Activated CD8-positive, alpha-beta memory T cell treated with anti-CD3 and anti-CD28 coated beads for 48 hours (primary cell): ENCODE results near the gene MEIS2.

ENCODE experiments used
- DNase-seq, 3 experiments: peaks; one replicate each; pipeline ENCODE4 v3.0.0-alpha.2; 2020; ENCODE audit warnings: low read depth in 2 of 3, low spot score in 2 of 3

Gene MEIS2

DNA sequence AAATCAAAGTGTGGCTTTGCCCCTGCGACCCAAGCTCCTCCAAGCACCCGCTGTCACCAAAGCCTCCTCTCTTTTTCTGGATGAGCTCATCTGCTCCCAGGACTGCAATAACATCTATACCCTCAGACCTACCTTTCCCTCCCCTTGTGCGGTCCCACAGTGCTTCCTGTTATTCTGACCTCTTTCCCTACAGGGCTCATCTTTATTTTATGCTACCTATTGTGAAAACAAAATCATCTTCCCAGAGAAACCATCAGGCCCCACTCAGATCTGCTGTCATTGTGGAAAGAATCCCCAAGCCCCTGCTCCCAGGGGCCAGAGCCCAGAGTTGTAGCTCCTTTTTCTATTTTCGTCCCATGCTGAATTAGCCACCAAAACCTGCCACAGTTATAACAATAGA is 162.2 kb downstream of the MEIS2 start:
- no peak for DNase-seq

DNA sequence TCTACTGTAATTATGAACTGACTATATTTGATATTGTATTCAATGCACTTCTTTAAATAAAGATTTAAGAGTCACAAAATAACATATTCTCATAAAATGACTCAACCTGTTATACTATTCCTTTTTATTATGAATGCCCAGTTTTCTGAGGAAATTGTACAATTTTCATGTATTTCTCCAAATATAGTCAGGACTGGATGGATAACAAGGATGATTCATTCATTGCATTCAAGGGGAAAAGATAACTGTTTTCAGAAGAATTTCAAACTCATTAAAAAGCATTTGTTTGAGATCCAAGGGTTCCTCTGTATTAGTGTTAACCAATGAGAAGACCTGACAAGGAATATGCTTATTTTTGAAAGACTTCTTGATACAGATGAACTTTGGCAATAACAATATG is 163.7 kb downstream of the MEIS2 start:
- DNase-seq, result no peak

DNA sequence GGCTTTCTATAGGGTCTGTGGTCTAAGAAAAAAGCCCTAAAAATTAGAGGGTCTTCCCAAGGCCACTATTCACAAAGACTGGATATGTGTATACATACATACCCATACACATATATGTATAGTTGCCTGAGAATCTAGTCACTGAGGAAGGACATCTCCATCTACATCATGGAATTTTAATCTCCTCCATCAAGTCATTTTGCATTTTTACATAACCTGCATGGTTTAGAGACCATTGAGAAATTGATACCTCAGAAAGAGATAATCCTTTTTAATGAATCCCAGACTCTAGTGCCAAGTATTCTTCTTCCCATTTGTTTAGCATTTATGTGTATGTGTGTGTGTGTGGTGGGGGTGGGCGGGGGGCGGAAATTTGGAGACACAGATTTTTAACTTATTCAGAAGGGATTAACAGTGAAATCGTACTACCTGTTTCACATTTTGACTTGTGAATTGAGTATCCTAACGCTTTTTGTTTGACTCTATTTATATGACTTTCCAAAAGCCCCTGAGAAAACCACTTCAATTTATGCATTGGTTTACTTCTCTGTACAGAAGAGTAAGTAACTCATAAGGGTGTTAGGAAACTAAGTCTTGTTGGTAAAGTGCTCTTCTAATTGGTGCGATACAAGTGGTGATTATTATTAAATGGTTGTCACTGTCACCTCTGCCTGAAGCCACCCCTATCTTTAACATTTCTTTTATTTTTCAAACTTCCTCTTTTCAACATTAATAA is 166.9 kb downstream of the MEIS2 start:
- DNase-seq, result no peak

DNA sequence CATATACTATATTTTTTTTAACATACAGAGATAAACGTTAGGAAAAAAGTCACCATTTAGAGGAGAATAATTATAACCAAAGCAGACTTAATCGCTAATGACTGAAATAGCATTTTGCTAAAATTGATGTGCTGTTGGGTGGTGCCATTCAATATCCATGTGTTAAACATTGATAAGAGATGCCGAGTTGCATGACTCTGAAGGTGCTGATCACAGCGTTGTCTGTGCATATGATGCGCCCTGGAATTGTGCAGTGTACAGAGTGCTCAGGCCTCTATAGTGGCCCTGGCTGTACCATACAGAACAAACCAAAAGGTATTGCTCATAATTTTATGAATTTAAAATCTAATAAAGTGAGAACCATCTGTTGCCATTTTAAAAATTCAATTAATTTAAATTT is 168.3 kb downstream of the MEIS2 start:
- DNase-seq, result no peak

DNA sequence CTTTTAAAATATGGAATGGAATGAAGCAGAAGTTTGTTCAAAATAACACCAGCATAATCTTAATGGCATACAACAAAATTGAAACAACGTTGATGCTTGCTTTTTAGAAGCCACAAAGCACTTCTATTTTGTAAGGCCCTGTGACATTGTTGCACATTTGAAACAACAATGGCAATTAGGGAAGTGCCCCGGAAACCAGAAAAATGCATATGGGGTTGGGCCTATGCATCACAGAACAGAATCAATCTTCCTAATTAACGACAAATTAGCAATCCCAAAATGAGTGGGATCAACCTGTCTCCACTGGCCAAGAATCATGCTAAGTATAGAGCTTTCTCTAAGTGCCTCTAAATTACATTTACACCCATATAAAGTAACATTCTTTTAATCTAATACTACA is 168.9 kb downstream of the MEIS2 start:
- DNase-seq, result no peak

DNA sequence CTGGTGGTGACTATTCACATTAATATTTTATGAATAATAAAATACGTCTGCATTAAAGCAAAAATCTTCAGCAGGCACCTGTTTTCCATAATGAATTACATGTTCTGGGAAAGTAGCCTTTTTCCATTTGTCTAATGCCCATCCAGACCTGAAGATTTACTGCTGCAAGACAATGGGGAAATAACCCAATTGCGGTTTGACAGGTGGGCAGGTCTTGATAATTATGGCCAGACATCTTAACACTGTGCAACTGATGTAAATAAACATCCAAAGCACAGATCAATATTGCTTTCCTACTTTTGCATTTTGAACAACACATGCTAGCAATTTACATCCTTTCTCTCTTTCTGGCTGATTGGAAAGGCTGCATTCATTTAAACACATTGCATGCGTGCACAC is 173.9 kb downstream of the MEIS2 start:
- no peak for DNase-seq

DNA sequence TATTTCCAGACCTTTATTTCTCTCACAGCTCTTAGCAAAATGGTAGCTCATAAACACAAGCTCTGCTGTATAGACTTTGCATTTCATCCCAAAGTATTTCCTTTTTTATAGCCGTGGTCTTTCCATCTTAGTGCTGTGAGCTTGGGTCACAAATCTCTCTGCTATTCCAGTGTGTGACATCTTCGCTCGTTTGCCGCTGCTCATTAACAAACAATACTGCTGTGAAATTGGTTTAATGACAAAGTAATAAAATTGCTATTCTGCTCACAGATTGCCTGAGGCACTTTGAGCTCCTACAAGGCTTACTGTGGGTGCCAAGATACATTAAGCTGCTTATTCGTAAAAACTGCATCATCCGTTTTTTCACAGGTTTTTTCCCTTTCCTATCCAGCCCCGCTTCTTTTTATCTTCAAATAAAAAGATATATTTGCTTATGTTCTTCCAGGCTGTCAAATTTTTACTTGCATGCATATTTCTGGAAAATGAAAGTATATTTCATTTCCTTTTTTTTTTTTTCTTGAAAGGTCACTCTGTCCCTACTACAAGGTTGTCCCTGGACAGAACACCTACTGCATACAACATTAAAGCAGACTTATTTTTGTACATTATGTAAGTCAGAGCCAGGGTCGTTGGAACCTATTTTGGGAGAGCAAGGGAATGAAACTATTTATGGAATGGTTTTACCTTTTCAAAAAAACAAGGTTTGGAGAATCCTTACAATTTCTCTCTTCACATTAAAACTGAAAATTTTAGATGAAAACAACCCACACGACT is 174.5 kb downstream of the MEIS2 start:
- no peak for DNase-seq

DNA sequence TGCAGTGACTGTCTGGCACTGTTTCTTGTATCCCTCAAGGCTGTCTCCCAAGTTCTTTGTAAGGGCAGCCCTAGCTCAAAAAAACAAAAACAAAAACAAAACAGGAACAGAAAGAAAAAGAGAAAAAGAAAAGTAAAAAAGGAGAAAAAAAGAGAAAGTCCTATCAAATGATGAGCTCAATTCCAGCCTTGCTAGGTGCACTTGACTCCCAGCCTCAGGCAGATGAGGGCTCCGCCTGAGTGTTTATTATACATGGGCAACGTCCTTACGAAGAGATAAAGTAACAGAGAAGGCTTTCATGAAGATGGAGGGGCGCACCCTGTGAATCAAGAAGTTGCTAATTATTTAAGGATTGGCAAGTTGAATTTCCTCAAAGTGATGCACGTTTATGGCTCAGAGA is 175.3 kb downstream of the MEIS2 start:
- no peak for DNase-seq

DNA sequence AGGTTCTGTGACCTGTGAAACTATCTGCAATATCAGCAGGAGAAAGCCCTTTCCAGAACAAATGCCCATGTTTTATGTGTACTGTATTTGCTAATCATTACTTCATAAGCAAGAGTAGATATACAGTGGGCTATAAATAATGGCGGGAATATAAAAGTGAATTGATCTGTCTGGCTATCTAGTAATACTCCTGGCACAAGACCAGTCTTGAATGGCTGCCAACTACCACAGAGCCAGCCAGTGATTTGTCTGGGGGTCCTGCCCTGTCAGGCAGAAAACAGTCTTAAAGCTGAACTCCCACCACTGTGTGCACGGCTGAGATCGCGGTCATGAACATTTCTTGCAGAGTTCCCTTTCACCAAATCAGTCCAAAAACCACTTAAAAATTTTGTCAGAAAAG is 176.3 kb downstream of the MEIS2 start:
- no peak for DNase-seq

DNA sequence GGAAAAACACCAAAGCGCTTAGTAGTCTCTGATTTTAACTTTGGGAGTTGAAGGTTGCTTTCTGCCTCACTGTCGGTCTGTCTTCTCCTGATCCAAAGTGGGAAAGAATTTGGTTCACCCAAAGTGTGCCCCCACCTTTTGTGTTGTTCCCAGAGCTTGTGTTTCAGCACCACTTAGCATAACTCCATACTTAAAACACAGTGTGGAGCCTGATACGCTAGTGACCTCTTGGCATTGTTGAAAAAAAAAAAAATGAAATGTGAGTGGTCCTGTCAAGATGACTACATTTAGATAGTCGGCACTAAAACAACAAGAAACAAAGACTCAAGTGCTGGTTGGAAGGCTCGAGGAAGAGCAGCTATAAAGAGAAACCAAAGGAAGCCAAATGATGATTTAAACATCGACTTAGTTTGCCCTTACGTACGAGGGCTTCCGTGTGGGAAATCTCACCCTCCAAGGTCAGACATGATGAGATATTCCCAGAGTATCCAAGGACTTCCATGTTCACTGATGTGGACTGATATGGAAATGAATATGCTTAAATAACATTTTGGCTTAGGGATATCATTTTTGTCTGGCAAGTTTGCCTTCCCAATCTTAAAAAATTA is 178.8 kb downstream of the MEIS2 start:
- DNase-seq, result no peak

DNA sequence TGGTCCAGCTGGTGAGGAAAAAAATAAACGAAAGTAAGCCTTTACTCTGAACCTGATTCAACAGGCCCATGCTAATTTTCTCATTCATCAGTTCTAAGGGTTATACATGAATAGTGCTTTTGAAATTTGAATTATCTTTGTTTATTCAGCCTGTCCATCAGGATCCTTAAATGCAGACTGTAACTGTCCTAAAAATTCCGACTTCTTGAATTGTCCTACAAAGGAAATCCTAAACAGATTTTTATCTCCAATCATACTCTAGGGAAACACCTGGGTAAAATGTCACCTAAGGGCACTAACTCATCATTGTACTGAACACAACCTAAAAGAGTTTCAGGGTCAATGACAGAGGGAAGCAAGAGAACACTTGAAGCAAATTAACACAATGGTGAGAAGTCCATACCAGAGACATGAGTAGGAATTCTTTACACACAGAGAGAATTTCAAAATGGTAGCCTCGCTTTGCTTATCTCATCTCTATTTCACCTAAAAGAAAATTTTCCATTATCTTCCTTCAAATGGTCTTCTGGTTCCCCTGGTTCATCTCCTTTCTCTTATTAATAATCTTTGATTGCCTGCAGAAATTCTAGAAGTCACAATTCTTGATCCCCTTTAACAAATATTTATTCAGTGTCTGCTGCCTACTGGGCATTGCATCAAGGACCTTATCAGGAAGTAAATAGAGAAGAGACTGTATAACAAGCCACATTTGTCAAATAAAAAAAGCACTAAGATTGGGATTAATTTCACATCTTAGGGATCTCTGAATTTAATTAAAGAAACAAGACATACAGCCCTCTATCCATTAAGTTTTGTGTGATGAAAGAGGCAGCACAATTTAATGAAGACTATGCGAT is 182.7 kb downstream of the MEIS2 start:
- no peak for DNase-seq

DNA sequence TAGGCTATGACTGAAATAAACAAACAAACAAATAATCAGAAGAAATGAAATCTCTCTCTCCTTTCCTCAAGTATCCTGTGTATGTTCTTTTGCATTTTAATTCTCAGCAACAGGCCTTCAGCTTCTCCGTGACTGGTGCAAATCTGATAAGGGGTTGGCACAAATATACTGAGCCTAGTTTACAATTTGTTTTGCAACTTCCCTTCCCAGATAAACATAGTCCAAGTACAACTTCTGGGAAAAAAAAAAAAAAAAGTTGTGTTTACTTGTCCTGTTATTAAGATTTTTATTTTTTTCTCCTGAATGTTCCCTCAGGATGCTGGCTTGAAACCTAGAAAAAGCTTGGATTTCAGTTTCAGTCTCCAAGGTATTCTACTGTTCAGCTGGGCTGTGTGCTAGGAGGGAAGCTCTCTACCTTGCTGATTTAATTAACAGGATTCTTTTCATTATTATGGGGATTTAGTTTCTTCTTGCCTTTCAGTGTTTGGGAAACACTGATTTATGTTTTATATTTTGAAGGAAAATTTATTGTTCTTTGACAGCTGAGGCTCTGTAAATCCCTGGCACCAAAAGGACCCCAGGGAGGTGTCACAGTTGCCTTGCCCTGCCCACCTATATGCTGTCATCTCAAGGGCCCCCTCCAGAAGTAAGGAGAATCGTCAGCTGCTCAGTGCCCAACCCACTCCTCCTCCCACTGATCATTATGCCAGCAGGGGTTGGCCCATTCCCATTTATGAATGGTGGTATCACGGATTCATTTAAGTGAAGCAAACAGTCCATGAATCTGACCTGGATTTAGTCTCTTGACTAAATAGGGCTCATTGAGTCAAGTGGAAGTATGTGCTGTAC is 185.2 kb downstream of the MEIS2 start:
- no peak for DNase-seq

DNA sequence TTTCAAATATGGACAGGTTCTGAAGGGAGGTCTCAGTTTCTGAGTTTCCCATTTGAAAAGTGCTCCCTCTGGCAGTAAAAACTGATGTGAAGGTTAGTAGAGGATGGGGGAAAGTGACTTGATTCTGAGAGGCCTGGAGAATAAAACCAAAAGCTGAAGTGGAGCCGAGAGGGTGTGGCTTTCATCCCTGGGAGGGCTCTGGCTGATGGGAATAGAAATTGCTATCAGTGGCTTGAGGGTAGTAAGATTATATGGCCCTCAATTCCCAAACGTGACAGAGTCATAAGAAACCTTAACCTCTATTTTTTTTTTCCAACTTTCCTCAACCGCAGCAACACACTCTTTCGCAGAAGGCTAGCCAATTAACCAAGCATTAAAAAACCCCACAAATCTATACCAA is 185.9 kb downstream of the MEIS2 start:
- DNase-seq, result no peak

DNA sequence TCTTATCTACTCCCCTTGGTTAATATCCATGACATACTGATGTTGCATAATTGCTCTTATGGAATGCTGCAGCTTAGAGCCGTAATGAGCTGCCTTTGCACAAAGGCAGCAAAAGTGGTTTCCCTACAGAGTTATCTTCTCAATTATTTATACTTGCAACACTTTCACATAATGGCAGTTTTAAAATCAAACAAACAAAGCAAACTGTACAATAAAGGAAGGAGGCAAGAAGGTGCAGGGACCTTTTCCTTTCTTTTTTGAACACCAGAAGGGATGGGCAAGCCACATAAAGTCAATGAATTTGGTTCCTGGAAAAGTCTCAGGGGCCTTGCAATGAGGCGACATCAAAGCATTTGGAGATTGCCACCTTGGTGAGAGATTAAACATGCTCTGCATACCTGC is 188.0 kb downstream of the MEIS2 start:
- no peak for DNase-seq

DNA sequence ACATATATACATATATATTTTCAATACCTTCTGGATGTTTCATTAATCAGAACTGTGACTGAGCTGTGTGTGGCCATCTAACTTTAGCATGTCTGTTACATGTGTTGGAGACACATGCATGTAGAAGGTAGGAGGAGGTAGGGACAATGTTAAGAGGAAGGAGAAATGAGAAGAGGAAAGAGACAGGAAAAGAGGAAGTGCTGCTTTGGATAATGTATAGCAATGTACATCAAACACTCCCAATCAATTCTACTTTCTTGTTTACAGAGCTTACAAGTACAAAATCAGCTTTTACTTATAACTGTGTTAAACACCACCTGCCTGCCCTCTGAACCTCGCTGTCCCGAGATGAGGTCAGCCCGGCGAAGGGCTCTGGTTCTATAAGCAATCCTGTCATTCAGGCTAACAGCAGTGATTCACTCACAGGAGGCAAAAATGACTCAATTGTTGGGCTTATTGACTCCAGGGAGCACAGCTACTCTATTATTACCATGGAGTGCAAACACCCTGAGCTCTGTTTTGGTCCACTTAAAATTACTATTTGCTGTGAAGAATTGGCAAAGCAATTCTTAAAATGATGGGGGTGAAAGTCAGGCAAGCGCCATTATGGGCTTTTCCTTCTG is 188.9 kb downstream of the MEIS2 start:
- no peak for DNase-seq

DNA sequence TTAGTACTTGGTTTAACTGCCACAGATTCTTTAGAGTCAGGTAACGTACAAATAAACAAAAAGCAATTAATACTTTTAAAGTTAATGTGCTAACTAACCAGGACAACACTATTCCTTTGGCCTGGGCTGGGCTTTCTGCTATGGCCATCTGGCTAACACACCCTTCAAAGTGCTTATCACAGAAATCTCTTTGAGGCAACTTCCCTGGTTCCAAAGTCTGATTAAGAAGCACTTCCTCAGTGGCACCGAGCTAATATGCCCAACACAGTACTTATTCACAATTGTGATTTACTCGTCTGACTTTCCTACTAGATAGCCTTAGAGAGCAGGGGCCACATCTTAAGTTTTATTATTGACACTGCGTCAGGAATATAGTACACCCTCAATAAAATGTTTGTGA is 191.4 kb downstream of the MEIS2 start:
- DNase-seq, result no peak

DNA sequence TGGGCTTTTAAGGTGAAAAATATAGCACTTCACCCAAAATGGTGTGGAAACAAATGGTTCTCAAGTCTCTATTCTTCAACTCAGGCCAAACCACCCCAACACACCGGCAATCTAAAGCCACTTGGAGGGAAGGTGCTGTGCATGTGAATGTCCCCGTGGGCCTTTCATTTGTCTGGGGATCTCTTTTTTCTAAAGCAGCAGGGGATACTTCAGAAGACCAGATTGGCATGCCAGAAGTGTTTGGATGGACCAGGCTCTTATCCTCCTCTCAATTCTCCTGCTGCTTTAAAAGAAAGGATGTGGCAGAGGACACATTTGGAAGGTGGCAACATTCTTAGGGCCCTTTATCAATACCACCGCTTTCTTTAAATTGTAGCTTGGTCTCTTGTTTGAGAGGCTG is 193.1 kb downstream of the MEIS2 start:
- no peak for DNase-seq

DNA sequence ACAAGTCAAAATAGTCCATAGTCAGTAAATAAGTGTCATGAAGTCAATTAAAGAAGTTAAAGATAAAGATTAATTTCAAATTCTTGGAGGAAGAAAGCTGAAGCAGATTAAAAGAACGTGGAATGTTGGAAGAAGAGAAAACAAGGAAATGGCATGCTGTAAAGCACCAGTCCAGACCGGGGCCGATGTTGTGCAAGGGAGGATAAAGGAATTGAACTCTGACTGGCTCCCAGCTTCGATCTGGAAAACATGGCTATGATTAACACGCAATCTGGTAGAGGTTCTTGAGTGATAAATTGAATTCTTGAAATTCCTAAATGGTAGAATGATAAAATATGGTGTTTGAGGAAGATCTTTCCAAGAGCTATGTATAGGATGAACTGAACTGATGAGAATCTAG is 194.4 kb downstream of the MEIS2 start:
- DNase-seq, result no peak

DNA sequence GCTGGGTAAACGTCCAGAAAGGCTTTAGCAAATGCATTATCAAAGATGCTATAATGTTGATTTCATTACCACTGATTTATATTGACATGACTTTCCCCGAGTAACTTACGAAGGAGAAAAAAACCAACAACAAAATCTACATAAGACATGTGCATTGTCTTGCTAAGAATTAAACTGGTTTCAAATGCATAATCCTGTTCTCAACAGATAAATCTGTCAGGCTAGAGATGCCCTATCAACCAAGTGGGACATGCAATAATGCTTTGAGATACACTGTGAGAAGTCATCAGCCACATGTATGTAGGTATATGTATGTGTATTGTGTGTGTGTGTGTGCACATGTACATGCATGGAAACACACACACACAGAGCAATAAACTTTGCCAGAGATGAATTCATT is 195.6 kb downstream of the MEIS2 start:
- DNase-seq, result no peak

DNA sequence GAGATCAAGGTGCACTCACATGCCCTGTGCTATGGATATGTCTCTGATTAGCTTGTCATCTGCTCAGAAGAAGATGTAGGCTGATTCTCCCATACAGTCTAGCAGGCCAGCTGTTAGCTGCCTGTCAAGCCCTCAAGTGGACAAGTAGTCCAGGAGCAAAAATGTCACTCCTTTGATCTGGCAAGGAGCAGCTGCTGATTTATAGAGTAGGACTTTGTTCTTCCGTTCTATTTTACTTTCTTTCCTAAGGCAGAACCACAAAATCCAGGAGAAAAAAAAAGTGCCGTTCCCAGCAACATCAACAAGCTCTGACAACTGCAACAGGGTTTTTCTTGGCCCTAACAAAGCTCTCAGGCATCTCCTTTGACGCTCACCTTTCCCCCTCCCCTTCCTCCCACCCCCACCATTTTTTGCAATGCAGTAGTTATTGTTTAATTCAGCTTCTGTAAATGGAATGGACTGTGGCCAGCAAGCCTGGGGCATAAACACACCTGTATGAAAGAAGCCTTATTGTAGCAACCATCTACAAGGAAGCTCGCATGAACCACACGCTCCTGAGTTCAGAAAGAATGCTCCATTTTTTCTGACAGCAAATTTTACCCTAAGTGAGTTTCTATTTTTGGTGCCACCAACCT is 196.3 kb downstream of the MEIS2 start:
- no peak for DNase-seq
